ENCODE results near the gene F13A1.

GRCh38 chr6:6217855-6218758 is 102.4 kb downstream of the F13A1 start:
- TF ChIP-seq JUND (IDR thresholded peaks at IDR 0.05) (no peak), CTCF (IDR thresholded peaks at IDR 0.05) (no peak), TAF1 (IDR thresholded peaks at IDR 0.05; ENCODE audit: borderline replicate concordance, low read depth, low read length) (no peak), EP300 (IDR thresholded peaks at IDR 0.05; ENCODE audit: borderline replicate concordance in 1 of 2, low read depth in 1 of 2, low read length in 1 of 2) (no peak), NFIC (IDR thresholded peaks at IDR 0.05; ENCODE audit: borderline replicate concordance) (no peak), CHD2 (IDR thresholded peaks at IDR 0.05; ENCODE audit: low read length, partially characterized antibody) (no peak), REST (IDR thresholded peaks at IDR 0.05; ENCODE audit: low read depth, low read length) (no peak), NRF1 (IDR thresholded peaks at IDR 0.05; ENCODE audit: low read depth, low read length) (no peak), RXRA (IDR thresholded peaks at IDR 0.05; ENCODE audit: borderline replicate concordance, low read depth) (no peak), MAX (IDR thresholded peaks at IDR 0.05; ENCODE audit: low read depth) (no peak)

Data from SK-N-SH (cell line).